Activated CD8-positive, alpha-beta memory T cell treated with anti-CD3 and anti-CD28 coated beads for 36 hours (primary cell): ENCODE measurements around the gene SH3GLB2. TPM values are rescaled to one million over a fixed set of nuclear protein-coding genes. Genes with fewer than 3 reads are reported as not detected.

Experiments
- CTCF ChIA-PET: fragments of 350-600 bp; sonication (Branson Sonifier 250); formaldehyde crosslinking; loops from one replicate; lab custom pipeline; 2021; ENCODE audit warnings: antibody characterized with exemption; lab: Charles Lee
- POLR2A ChIA-PET: fragments of 350-600 bp; sonication (Branson Sonifier 250); formaldehyde crosslinking; loops from one replicate; lab custom pipeline; 2021; ENCODE audit warnings: antibody characterized with exemption; lab: Charles Lee
- total RNA-seq, 2 experiments: library from RNA; stranded (reverse); gene quantifications; one replicate each; pipeline ENCODE4 v1.2.3, GENCODE V29; 2021

SH3GLB2 gene
- total RNA-seq, 2 experiments from 2014 or later = 54.5 to 56.3 TPM

- POLR2A ChIA-PET = interaction anchor here (1.7 kb wide), 1 partner anchor 9 kb away, joined by 6 read pairs; the partner anchor contains the start of gene MIGA2
- CTCF ChIA-PET = no interaction called here
These were observed 877 bp downstream of the SH3GLB2 start for GRCh38 chr9:129027224-129027684.

DNA sequence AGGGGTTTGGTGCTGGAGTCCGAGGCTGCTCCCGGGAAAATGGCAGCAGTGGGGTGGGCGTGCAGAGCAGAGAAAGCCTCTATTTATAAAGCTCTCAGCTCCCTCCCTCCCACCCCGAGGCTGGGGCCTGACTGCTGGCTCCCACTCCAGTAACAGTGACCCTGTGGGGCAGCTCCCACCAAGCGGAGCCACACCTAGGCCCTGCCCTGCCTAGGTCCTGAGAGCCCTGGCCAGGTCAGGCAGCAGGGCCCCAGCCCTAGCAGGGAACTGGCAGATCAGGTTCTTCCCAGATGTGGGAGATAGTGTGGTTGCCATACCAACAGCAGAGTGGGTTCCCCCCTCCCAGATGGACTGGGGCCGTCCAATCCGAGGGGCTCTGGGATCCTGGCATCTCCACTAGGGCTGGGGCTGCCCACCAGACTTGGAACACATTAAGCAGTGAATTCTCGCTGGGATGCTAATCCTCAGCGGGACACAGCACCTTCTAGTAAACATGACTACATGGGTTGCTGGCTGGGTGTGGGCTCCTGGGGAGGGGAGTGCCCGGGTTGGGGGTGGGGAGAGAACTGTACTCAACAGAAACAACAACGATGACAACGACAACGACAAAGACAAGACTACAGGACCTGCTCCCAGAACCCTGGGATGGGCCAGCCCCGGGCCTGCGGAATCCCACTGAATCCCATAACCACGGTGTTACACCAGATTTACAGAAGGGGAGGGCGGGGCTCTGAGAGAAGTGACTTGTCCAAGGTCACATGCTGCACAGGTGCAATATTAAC, 1.5 kb downstream of the SH3GLB2 start:
- POLR2A ChIA-PET = interaction anchor here (0.5 to 1.7 kb wide), 3 partner anchors 10 to 23 kb away, joined by 3 to 6 read pairs (median 6); partner anchors contain the start of gene MIGA2
- CTCF ChIA-PET = no interaction called here

GRCh38 chr9:129023908-129024233, 4.3 kb downstream of the SH3GLB2 start:
- CTCF ChIA-PET = no interaction called here
- POLR2A ChIA-PET = interaction anchor here (0.6 kb wide), 1 partner anchor 81 kb away, joined by 3 read pairs; no protein-coding TSS in a partner anchor

- ChIA-PET CTCF (no interaction called here), POLR2A (interaction anchor here (0.6 kb wide), 1 partner anchor 81 kb away, joined by 3 read pairs; no protein-coding TSS in a partner anchor)
These were observed 4.9 kb downstream of the SH3GLB2 start for GRCh38 chr9:129023036-129023907.

GRCh38 chr9:129022037-129022436, 6.1 kb downstream of the SH3GLB2 start:
- ChIA-PET CTCF (interaction anchor here (0.6 kb wide), 1 partner anchor 42 kb away, joined by 3 read pairs; no protein-coding TSS in a partner anchor), POLR2A (interaction anchor here (0.5 kb wide), 1 partner anchor 16 kb away, joined by 8 read pairs; no protein-coding TSS in a partner anchor)

DNA sequence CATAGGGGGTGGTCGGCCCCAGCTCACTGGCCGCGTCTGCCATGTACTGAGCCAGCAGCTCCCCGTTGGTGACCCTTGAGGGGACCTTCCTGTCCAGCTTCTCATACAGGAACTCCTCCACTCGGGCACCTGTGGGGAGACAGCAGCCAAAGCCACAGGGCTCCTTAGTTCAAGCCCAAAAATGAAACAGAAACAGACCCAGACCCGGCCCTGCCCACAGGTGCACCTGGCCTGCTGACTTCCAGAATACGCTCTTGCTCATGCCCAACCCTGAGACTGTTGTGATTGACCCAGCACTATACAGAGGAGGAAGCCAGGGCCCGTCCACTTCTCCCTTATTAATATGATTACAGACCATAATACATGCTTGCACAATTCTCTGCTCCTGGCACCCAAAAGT, 7.0 kb downstream of the SH3GLB2 start:
- ChIA-PET POLR2A (no interaction called here), CTCF (interaction anchor here (0.6 to 0.7 kb wide), 2 partner anchors 643 to 848 kb away, joined by 4 to 5 read pairs; no protein-coding TSS in a partner anchor)

- ChIA-PET CTCF (no interaction called here), POLR2A (no interaction called here)
These were observed 13.5 kb downstream of the SH3GLB2 start for GRCh38 chr9:129014608-129015007.

DNA sequence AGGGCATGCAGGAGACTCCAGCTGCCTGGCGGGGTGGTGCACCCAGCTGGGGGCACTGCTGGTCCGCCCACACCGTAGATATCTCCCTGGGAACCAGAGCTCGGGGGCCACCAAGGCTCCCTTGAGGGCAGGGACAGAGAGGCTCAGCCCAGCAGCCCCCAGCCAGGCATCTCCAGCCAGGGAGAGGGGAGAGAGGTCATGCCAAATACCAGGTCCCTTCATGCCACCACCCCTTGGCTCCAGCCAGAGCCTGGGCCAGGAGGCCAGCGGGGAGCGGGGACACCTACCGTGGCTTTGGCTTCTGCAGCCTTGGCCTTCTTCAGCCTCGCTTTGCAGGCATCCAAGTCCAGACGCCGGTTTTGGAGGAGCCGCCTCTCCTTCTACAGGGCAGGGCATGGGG, 14.0 kb downstream of the SH3GLB2 start:
- CTCF ChIA-PET = no interaction called here
- POLR2A ChIA-PET = no interaction called here

DNA sequence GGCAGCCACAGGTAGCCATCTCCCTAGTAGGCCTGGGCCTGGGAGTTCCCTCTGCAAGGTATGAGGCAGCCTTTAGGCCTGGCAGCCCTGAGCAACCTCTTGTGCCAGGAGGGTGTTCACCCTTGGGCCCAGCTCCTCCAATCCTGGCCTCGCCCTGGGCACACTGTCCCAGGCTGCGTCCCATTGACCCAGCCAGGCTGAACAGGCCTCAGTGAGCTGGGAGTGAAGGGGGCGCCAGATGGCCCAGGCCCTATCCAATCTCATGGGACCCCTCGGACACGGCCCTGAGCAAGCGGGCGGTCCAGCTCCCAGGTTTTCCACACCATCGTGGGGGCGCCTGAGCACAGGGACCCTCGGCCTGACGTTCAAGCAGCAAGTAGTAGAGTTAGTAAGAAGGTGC, 14.5 kb downstream of the SH3GLB2 start:
- POLR2A ChIA-PET = no interaction called here

DNA sequence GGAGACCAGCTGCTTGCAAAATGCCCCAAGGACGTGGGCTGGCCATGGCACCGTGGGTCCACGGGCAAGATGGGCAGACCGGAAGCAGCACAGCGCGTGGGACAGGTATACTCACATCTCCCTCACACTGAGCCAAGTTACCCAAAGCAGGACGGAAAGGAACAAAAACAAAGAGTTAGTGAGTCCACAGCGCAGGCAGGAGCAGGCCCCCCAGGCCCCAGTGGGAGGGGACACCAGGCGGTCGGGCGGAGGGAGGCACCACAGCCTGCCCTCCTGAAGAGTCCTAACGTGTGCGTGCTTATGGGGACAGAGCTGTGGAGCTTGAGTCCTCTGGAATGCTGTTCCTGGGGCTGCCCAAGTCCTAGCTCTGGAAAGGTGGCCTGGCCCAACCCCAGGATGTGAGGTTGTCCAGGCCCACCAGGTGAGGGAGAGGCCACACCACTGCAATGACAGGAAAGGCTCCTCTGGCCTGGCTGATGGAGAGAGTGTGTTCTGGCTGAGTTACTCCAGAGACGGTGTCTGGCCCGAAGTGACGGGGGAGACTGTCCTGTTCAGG, 15.2 kb downstream of the SH3GLB2 start:
- ChIA-PET CTCF (no interaction called here), POLR2A (no interaction called here)

More for the DNA sequence above, 14.5 kb downstream of the SH3GLB2 start:
- CTCF ChIA-PET = no interaction called here

GRCh38 chr9:129012343-129012742, 15.8 kb downstream of the SH3GLB2 start:
- POLR2A ChIA-PET = no interaction called here
- CTCF ChIA-PET = no interaction called here

DNA sequence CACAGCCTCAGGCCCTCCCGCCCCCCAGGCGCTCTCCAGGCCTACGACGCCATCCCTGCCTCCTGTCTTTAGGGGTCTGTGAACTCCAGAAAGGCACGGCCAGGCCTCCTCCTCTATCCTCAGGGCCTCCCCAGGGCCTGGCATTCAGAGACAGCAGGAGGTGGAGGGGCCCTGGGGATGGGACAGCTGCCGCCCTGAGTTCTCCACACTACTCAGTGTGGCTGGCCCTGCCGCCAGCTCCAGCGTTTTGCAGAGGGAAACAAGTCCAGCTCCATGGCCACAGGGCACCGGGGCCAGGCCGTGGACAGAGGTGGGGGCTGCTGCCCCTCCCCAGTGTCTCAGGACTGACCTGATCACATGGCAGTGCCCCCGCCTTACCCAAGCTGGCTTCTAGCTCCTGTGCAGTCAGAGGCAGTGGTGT, 16.4 kb downstream of the SH3GLB2 start:
- CTCF ChIA-PET = no interaction called here
- POLR2A ChIA-PET = no interaction called here

- ChIA-PET CTCF (no interaction called here), POLR2A (no interaction called here)
These were observed 17.0 kb downstream of the SH3GLB2 start for GRCh38 chr9:129011170-129011569.

- ChIA-PET POLR2A (no interaction called here), CTCF (no interaction called here)
These were observed 17.7 kb downstream of the SH3GLB2 start for GRCh38 chr9:129010267-129010975.

DNA sequence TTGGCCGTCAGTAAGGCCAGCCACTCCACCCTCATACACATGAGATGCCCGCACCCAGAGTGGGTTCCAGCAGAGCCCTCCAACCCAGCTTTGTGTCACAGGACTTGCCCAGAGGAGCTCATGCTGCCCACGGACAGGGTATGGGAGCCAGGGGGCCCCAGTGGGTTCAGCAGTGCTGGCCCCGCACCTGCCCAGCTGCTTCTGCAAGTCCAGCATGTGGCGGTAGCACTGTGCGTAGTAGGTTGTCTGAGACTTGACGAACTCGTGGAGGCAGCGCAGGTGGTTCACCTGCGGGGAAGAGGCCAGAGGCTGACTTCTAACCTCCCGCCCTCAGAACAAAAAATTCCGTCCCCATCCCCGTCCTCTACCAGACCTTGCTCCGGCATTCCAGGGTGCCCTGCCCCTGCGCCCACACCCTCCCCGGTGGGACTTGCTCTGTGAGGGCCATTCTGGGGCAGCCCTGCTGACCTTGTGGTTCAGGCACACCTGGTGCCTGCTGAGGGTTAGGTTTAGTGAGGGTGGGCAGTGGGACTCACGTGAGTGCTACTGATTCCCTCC, 18.5 kb downstream of the SH3GLB2 start:
- POLR2A ChIA-PET = no interaction called here
- CTCF ChIA-PET = interaction anchor here (1.0 kb wide), 1 partner anchor 11 kb away, joined by 3 read pairs; no protein-coding TSS in a partner anchor

GRCh38 chr9:129008986-129009583, 19.0 kb downstream of the SH3GLB2 start:
- ChIA-PET CTCF (interaction anchor here (1.0 kb wide), 1 partner anchor 10 kb away, joined by 3 read pairs; no protein-coding TSS in a partner anchor), POLR2A (no interaction called here)

GRCh38 chr9:129008469-129008965, 19.6 kb downstream of the SH3GLB2 start:
- POLR2A ChIA-PET = no interaction called here
- CTCF ChIA-PET = no interaction called here
